ENCODE results near the gene DTD2. TPM values are rescaled to one million over a fixed set of nuclear protein-coding genes. Genes with fewer than 3 reads are reported as not detected.

Gene DTD2
- total RNA-seq, 1 experiment from 2014 or later, result 16.7 TPM

GRCh38 chr14:31489691-31490090, 32.4 kb upstream of the DTD2 start:
- TF ChIP-seq E2F5 (CRISPR knock-in tag; IDR thresholded peaks at IDR 0.05) (no peak), ZNF121 (CRISPR knock-in tag; IDR thresholded peaks at IDR 0.05) (no peak), ZNF416 (CRISPR knock-in tag; IDR thresholded peaks at IDR 0.05) (no peak), USF1 (CRISPR knock-in tag; IDR thresholded peaks at IDR 0.05) (no peak), ZNF138 (CRISPR knock-in tag; conservative IDR thresholded peaks at IDR 0.05) (no peak), SOX15 (CRISPR knock-in tag; IDR thresholded peaks at IDR 0.05) (no peak)
- TF ChIP-seq, protein P1, sequence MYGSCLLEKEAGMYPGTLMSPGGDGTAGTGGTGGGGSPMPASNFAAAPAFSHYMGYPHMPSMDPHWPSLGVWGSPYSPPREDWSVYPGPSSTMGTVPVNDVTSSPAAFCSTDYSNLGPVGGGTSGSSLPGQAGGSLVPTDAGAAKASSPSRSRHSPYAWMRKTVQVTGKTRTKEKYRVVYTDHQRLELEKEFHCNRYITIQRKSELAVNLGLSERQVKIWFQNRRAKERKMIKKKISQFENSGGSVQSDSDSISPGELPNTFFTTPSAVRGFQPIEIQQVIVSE (CRISPR knock-in tag; IDR thresholded peaks at IDR 0.05; ENCODE audit: borderline replicate concordance), result no peak
- TF ChIP-seq, protein P2, sequence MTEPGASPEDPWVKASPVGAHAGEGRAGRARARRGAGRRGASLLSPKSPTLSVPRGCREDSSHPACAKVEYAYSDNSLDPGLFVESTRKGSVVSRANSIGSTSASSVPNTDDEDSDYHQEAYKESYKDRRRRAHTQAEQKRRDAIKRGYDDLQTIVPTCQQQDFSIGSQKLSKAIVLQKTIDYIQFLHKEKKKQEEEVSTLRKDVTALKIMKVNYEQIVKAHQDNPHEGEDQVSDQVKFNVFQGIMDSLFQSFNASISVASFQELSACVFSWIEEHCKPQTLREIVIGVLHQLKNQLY (CRISPR knock-in tag; IDR thresholded peaks at IDR 0.05), result no peak
- TF ChIP-seq, protein P3, sequence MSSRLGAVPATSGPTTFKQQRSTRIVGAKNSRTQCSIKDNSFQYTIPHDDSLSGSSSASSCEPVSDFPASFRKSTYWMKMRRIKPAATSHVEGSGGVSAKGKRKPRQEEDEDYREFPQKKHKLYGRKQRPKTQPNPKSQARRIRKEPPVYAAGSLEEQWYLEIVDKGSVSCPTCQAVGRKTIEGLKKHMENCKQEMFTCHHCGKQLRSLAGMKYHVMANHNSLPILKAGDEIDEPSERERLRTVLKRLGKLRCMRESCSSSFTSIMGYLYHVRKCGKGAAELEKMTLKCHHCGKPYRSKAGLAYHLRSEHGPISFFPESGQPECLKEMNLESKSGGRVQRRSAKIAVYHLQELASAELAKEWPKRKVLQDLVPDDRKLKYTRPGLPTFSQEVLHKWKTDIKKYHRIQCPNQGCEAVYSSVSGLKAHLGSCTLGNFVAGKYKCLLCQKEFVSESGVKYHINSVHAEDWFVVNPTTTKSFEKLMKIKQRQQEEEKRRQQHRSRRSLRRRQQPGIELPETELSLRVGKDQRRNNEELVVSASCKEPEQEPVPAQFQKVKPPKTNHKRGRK (CRISPR knock-in tag; IDR thresholded peaks at IDR 0.05; ENCODE audit: borderline replicate concordance), result no peak
- TF ChIP-seq, protein P4, sequence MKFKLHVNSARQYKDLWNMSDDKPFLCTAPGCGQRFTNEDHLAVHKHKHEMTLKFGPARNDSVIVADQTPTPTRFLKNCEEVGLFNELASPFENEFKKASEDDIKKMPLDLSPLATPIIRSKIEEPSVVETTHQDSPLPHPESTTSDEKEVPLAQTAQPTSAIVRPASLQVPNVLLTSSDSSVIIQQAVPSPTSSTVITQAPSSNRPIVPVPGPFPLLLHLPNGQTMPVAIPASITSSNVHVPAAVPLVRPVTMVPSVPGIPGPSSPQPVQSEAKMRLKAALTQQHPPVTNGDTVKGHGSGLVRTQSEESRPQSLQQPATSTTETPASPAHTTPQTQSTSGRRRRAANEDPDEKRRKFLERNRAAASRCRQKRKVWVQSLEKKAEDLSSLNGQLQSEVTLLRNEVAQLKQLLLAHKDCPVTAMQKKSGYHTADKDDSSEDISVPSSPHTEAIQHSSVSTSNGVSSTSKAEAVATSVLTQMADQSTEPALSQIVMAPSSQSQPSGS (CRISPR knock-in tag; IDR thresholded peaks at IDR 0.05; ENCODE audit: borderline replicate concordance, low read depth), result no peak
- Mint-ChIP-seq H3K4me1 (no peaks in the 10 kb centered on the region), H3K27ac (no peak overlapping the region), H3K4me3 (no peak overlapping the region), H3K27me3 (ENCODE audit: low read depth) (no peaks in the 10 kb centered on the region), H3K36me3 (peaks cover 2% of the 10 kb centered on the region; the same call in 1 of the 2 replicates), H3K9me3 (peaks cover 18% of the 10 kb centered on the region)
- DNase-seq (ENCODE audit: low spot score) (no peak), ATAC-seq (no peak)
- POLR2A ChIA-PET, result no interaction called here
- CTCF ChIA-PET, result no interaction called here

- H3K27me3 Mint-ChIP-seq (ENCODE audit: low read depth), result no peaks in the 10 kb centered on the region; the same call in 1 of the 2 replicates
- H3K4me1 Mint-ChIP-seq, result no peaks in the 10 kb centered on the region
- CTCF ChIA-PET, result no interaction called here
- TF ChIP-seq, protein P5, sequence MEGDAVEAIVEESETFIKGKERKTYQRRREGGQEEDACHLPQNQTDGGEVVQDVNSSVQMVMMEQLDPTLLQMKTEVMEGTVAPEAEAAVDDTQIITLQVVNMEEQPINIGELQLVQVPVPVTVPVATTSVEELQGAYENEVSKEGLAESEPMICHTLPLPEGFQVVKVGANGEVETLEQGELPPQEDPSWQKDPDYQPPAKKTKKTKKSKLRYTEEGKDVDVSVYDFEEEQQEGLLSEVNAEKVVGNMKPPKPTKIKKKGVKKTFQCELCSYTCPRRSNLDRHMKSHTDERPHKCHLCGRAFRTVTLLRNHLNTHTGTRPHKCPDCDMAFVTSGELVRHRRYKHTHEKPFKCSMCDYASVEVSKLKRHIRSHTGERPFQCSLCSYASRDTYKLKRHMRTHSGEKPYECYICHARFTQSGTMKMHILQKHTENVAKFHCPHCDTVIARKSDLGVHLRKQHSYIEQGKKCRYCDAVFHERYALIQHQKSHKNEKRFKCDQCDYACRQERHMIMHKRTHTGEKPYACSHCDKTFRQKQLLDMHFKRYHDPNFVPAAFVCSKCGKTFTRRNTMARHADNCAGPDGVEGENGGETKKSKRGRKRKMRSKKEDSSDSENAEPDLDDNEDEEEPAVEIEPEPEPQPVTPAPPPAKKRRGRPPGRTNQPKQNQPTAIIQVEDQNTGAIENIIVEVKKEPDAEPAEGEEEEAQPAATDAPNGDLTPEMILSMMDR (IDR thresholded peaks at IDR 0.05), result no peak
- TF ChIP-seq ESRRA (CRISPR knock-in tag; IDR thresholded peaks at IDR 0.05; ENCODE audit: borderline replicate concordance) (no peak), TCF7 (CRISPR knock-in tag; IDR thresholded peaks at IDR 0.05; ENCODE audit: low read depth) (no peak), ZNF121 (CRISPR knock-in tag; IDR thresholded peaks at IDR 0.05) (no peak), TEAD4 (CRISPR knock-in tag; IDR thresholded peaks at IDR 0.05) (no peak), JUN (CRISPR knock-in tag; IDR thresholded peaks at IDR 0.05) (no peak), JAZF1 (CRISPR knock-in tag; IDR thresholded peaks at IDR 0.05) (no peak)
- TF ChIP-seq, protein P6, sequence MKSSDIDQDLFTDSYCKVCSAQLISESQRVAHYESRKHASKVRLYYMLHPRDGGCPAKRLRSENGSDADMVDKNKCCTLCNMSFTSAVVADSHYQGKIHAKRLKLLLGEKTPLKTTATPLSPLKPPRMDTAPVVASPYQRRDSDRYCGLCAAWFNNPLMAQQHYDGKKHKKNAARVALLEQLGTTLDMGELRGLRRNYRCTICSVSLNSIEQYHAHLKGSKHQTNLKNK (CRISPR knock-in tag; IDR thresholded peaks at IDR 0.05), result no peak
- POLR2A ChIA-PET, result no interaction called here
- peaks cover 6% of the 10 kb centered on the region for H3K9me3 Mint-ChIP-seq
- no peak for ATAC-seq
- peaks cover 2% of the 10 kb centered on the region; the same call in 1 of the 2 replicates for H3K36me3 Mint-ChIP-seq
- no peak for DNase-seq (ENCODE audit: low spot score)
- no peak within 1 kb of the TSS for H3K4me3 Mint-ChIP-seq
- H3K27ac Mint-ChIP-seq, result no peak within 1 kb of the TSS
These were observed 30.6 kb upstream of the DTD2 start, which contains the start of gene GPR33 for GRCh38 chr14:31487886-31488285. TSS of gene GPR33 (minus strand) at chr14:31488039. CDS start at chr14:31483965, 4,074 bp downstream.
